GM15510 (cell line): ENCODE results near the gene IL1R2.

ENCODE experiments used
- POLR2A ChIP-seq: IDR thresholded peaks from 3 replicates; pipeline ENCODE4 v1.6.1; 2011; ENCODE audit warnings: borderline replicate concordance; ENCODE audit not compliant: insufficient read length; ENCODE audit errors: extremely low read depth

Gene IL1R2

DNA sequence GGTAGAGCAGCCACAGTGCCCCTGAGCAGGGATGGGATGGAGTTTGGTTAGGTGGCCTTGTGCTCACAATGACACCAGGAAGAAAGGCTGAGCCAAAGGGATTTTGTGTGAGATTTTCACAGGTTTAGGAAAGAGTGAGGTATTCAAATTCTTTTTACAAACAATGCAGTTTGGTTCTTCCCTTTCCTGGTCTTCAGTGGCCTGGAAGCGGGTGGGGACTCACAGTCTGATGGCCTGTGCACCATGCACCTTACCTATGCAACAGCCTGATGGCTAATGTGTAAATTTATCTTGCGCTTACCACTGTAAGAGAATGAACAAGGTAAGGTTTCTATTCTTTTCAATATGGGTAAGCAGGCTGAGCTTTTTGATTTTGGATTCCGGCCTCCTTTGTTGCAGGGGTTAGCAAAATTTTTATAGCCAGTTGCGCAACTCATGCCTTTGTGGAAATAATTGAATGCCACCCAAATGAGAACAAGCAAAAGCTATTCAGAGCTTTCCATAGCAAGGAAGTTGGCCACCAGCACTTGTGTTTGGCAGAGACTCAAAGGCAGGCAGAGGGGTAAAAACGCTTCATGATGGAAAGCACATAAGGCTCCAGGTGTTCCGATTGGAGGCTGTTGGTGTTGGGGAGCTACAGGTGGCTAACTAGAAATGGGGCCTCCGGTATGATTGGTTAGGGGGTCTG, 23.8 kb upstream of the IL1R2 start:
- TF ChIP-seq POLR2A: no peak

DNA sequence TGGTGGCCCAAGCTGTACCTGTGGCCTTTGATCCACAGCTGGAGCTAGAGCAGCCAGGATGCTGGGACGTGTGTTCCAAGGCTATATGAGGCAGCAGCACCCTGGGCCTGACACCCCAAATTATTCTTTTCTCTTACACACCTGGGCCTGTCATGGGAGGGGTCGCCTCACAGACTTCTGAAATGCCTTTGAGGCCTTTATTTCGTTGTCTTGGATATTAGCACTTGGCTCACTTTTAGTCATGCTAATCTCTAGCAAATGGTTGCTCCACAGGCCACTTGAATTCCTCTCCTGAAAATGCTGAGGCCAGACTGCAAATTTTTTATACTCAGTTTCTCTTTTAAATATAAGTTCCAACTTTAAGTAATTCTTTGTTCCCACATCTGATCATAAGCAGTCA, 22.0 kb upstream of the IL1R2 start:
- no peak for TF ChIP-seq POLR2A

DNA sequence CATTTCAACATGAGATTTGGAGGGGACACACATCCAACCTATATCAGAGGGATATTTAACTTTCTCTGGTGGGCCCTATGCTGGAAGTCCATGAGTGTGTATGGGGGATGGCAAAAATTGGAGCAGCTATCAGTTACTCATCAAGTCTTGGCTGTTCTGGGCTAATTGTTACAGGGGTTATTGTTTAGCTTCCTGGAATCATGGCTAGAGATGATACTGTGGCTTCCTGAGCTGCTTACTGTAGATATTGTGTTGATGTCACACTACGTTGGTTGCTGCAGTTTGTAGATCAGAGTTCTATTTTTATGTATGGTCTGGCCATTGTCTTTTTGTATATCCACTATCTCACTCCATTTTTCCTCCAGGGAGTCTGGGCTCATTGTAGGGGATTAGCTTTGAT, 20.9 kb upstream of the IL1R2 start:
- no peak for TF ChIP-seq POLR2A

DNA sequence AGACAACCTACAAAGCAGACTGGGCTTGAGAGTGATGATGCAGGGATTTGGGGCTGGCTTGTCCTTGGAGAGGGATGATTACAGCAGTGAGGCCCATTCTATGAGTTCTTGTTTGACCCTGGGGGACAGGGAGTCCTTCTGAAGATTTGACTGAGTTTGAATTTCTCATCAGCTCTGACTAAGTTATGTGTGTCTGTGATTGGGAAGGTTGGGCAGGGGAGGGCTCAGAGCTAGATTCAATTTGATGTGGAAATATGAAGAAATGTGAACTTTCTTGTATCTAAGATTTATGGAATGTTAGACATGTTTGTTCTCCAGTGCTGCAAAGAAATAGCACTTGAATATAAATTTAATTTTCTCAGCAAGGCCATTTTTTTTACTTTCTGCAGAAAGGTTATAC, 19.9 kb upstream of the IL1R2 start:
- TF ChIP-seq POLR2A: no peak

DNA sequence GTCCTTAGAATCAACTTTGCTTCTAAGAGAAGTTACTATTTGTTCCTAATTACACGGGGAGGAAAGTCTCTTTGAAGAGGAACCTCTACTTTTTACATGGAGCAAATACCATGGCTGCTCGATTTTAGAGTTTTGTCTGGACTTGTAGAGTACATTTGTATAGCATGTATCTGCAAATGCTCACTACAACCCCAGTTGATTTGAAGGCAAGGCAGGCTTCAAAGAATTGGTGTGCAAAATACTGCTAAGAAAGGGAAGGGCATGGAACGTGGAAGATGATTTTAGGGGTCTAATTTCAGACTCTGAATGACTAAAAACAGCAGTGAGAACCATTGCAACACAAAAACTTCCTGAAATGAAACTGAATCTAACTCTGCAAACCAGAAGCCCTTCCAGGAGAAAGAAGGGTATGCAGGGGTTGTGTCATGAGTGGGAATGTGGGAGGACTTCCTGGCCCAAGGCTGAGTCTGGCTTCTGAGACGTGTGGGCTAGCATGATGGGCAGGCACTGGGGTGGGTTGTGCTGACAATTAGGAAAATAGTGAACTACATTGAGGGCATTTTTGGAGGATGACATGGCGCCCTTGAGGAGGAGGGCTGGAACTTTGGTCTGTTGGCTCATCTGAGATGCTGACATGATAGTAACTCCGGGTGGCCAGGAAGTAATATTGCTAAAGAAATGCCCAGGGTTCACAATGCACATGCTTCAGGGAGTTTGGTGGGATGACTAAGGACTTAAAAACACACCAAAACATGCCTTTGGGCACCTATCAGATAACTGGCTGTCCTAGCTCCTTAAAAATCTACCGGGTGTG, 18.9 kb upstream of the IL1R2 start:
- TF ChIP-seq POLR2A: no peak

DNA sequence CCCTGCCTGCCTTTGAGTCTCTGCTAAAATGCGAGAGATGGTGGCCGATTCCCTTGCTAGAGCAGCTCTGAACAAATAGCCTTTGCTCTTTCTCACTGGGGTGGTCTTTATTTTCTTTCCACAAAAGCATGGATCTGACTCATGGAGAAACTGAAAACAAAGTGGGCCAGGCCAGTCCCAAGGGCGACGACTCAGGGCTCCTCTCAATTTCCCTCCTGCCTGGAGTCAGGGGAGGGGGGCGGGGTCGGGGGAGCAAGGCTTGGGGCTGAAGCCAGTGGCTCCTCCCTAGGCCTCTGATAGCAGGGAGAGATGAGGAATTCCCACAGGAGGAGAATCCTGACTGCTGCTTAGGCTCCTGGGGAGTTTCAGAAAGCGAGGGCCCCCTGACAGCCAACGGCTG, 17.1 kb upstream of the IL1R2 start:
- no peak for TF ChIP-seq POLR2A

DNA sequence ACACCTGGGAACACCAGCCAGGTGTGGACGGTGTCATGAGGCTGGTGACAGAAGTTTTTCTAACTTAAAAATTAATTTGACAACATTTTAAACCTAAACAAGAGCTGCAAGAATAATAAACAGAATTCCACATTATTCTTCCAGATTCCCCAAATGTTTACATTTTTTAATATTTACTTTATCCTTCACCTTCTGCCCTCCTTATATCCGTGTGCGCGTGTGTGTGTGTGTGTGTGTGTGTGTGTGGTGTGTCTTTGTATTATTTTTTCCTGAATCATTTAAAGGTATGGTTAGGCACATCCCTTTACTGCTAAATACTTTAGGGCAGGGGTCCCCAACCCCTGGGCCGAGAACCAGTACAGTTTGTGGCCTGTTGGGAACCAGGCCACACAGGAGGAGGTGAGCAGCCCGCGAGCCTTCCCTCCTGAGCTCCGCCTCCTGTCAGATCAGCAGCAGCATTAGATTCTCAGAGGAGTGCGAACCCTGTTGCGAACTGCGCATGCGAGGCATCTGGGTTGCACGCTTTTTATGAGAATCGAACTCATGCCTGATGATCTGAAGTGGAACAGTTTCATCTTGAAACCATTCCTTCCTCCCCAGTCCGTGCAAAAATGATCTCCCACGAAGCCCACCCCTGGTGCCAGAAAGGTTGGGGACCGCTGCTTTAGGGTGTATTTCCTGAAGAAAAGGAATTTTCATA, 16.4 kb upstream of the IL1R2 start:
- TF ChIP-seq POLR2A: no peak

DNA sequence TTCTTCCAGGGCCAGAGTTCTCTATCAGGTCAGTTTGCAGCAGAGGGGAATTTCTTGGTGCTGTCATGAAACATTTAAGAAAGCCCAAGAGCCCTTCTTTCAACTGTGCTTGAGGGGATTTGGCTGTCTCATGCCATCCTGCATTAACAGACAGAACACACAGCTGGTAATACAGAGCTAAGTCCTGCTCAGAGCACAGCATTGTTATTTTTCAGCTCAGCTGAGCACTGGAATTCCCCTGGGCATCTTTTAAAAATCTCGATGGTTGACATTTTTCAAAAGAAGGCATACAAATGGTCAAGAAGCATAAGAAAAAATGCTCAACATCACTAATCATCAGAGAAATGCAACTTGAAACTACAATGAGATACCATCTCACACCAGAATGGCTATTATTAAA, 14.9 kb upstream of the IL1R2 start:
- TF ChIP-seq POLR2A: no peak

DNA sequence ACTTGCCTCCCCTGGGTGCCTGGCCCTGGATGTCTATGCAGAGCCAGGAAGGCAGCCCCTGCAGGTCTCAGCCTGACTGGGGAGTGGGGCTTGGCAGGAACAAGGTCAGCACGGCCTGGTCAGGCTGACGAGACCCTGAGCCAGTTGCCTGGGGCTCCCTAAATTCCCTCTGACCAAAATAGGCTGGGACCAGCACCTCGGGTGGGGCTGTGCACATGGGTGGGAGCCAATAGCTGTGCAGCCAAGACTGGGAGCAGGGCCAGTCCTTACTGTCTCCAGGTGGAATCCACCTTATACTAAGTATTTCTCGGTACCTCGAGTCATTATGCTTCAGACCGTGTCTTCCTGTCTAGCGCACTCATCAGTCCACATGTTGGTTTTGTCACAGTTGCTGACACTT, 11.4 kb upstream of the IL1R2 start:
- TF ChIP-seq POLR2A: no peak

DNA sequence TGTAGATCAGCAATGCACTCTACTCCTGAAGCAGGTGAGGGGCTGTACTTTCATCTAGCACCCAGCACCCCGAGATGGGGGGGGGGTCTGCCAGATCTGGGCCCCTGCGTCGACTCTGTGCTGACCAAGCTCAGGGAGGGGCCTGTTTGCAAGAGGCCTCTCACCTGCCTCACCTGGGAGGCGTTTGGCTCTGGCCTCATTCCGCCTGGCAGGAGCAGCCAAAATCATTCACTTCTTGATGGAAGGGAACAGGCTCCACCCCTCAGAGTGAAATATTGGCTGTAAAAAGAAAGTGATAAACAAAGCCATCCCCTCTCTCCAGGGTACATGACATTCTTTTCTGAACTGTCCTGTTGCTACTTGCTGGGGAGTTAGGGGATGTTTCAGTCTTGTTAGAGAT, 10.7 kb upstream of the IL1R2 start:
- no peak for TF ChIP-seq POLR2A

DNA sequence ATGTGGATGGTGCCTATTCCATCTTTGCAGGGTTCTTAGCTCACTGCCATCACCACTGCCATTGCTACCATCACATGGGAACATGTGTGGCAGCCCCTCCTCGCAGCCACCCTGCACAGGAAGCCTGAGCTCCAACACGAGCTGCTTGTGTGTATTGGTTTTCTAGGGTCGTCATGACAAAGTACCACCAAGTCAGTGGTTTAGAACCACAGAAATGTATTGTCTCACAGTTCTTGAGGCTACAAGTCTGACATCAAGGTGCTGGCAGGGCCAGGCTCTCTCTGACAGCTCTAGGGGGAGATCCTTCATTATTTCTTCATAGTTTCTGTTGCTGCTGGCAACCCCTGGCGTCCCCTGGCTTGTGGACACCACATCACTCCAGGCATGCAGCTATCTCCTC, 10.3 kb upstream of the IL1R2 start:
- TF ChIP-seq POLR2A: no peak

DNA sequence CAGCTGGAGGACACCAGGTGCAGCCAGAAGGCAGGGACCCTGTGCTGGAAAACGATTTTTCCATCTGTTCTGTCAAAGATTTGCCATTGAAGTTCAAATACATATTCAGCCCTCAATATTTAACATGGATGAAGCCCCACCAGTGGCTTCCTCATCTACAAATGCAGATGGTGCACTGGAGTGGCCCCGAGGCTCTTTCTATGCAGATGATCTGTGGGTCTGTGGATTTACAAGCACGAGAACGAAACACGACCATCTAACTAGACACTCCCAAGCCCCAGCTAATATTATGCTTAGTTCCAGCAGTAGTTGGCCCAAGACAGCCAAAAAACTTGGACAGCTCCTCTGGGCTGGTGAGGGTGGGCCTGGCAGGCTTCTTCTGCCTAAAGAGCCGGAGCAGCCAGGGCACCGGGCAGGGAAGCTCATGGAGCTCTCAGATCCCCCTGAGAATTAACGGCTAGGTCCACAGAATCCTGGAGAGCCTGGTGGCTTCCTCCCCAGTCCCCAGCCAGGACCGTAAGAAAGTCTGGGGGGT, 9.2 kb upstream of the IL1R2 start:
- TF ChIP-seq POLR2A: no peak

DNA sequence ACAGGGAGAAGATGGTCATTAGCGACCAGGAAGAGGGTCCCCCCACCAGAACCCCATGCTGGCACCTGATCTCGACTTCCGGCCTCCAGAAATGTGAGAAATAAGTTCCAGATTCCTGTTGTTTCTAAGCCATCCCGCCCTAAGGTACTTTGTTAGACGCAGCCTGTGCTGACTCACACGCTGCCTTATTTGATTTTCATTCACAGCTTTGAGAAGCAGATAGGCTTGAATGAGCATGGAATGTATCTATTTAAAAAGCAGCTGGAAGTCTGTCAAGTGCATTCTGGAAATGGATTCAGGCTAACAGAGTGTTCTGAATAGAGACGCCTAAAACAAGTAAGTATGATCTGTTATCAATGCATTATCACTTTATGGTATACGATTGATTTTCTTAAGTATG, 8.3 kb upstream of the IL1R2 start:
- TF ChIP-seq POLR2A: no peak

DNA sequence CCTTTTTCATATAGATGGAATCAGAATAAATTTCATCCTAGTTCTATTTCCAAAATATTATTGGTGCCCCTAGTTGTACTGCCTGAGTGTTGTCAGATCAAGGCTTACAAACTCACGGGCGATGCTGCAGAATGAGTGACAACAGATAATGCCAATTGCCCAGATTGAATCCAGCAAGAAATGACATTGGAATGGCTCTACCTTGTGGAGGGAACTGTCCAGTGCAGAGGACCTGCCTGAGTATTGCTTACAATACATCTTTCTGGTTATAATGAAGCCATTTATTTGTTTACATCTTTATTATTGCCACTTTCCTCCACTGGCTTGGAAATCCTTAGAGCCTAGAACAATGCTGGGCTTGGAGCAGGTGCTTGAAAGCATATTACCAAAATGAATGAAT, 7.8 kb upstream of the IL1R2 start:
- no peak for TF ChIP-seq POLR2A

DNA sequence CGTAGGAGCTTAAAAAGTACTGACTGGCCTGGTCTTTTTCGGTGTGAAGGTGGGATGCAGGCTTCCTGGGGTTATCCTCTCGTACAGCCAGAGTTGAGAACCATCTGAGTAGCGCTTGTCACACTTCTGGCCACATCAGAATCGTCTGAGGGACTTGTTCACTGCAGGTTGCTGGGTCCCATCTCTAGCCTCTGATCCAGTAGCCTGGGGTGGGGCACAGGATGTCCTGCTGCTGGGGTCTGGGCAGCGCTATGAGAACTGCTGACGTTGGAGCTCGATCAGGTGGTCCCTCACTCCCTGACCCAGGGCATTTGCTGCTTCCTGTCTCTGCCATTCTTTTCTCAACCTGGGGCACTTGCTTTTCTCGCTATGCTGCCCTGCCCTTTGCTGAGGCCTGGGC, 7.1 kb upstream of the IL1R2 start:
- no peak for TF ChIP-seq POLR2A
